Prostate gland (tissue), 2 donors: ENCODE data around the gene ERICH6B.

ENCODE experiments used
- POLR2AphosphoS5 ChIP-seq: sonication (generic); formaldehyde crosslinking; IDR thresholded peaks from one replicate; pipeline ENCODE4 v1.6.1; 2017; ENCODE audit warnings: antibody characterized with exemption
- TF ChIP-seq, protein P1 (sequence below), 4 experiments: fragments of 200-600 bp in 2 of 4; fragments of 450-650 bp in 2 of 4; sonication (generic) in 2 of 4; IDR thresholded peaks; 1 replicate in 3 of 4; 2 replicates in 1 of 4; pipeline ENCODE4 v1.5.1; 2016 to 2019; ENCODE audit warnings: antibody characterized with exemption in 4 of 4, mild to moderate bottlenecking in 2 of 4, moderate library complexity in 2 of 4

DNA sequence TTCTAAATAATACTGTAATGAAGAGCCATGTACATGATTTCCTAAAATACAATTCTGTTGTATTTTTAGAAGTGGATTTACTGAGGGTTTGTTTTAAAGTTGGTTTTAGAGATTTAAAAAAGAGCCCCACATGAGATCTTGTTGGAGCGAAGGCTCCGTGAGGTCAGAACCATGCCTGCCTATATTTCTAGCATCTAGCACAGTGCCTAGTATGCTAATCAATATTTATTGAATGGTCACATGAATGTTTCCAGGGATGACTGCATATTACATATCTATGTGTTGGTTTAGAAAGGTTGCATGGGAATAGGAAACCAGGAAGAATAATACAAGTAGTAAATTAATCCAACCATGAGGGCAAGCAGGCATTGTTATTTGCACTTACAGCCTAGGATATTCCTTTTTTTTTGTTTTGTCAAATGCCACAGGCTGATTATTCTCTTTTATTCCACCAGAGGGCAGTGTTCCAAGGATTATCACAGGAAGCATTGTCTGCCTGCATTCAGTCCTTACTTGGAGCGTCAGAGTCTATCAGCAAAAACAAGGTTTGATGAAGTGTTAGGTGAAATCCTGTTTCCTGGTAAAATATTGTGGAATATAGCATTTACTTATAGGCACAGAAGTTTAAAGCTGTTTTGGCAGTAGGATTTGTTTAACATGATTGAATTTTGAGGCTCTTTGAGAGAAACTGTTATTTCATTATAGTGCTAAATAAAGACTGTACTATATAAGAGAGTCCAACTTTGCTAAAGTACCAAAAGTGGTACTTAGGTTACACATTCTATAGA is 104.0 kb downstream of the ERICH6B start:
- TF ChIP-seq, protein P1, sequence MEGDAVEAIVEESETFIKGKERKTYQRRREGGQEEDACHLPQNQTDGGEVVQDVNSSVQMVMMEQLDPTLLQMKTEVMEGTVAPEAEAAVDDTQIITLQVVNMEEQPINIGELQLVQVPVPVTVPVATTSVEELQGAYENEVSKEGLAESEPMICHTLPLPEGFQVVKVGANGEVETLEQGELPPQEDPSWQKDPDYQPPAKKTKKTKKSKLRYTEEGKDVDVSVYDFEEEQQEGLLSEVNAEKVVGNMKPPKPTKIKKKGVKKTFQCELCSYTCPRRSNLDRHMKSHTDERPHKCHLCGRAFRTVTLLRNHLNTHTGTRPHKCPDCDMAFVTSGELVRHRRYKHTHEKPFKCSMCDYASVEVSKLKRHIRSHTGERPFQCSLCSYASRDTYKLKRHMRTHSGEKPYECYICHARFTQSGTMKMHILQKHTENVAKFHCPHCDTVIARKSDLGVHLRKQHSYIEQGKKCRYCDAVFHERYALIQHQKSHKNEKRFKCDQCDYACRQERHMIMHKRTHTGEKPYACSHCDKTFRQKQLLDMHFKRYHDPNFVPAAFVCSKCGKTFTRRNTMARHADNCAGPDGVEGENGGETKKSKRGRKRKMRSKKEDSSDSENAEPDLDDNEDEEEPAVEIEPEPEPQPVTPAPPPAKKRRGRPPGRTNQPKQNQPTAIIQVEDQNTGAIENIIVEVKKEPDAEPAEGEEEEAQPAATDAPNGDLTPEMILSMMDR (IDR thresholded peaks at IDR 0.05), result peak; percentile 73 to 84 (median 80)
- TF ChIP-seq POLR2AphosphoS5, result peak; percentile 38
